Muscle of leg (tissue), 11 donors: ENCODE data around the gene TGFBR1. TPM values are rescaled to one million over a fixed set of nuclear protein-coding genes. Genes with fewer than 3 reads are reported as not detected.

Experiments used
- DNase-seq: peaks from one replicate; pipeline ENCODE4 v3.0.0; 2013
- H3K27ac ChIP-seq: one replicate; pipeline ENCODE4 v1.5.1; 2013; ENCODE audit warnings: mild to moderate bottlenecking, low read length, control low read depth
- H3K27me3 ChIP-seq: one replicate; pipeline ENCODE4 v1.6.1; 2013; ENCODE audit warnings: low read length; ENCODE audit not compliant: control insufficient read depth, insufficient read depth
- H3K36me3 ChIP-seq: one replicate; pipeline ENCODE4 v1.6.1; 2013; ENCODE audit warnings: low read length; ENCODE audit not compliant: control insufficient read depth, insufficient read depth
- H3K4me1 ChIP-seq: one replicate; pipeline ENCODE4 v1.6.1; 2013; ENCODE audit warnings: low read length; ENCODE audit not compliant: control insufficient read depth, insufficient read depth
- H3K4me3 ChIP-seq: one replicate; pipeline ENCODE4 v1.5.1; 2013; ENCODE audit warnings: low read length, control low read depth
- H3K9me3 ChIP-seq: replicated peaks from 2 replicates; pipeline ENCODE4 v1.6.1; 2013; ENCODE audit warnings: low read depth, low read length; ENCODE audit not compliant: control insufficient read depth
- WGBS: methylation state at CpG from one replicate; pipeline ENCODE4 v1.1.5; 2013; ENCODE audit warnings: missing lambda C conversion rate; ENCODE audit not compliant: insufficient coverage; 5-methylcytosine and 5-hydroxymethylcytosine counted together
- polyA plus RNA-seq, 8 donors: library from polyadenylated mRNA; unstranded; fragments of 120-200 nt; gene quantifications; one replicate each; pipeline versions ENCODE4 v1.2.1 to v1.2.3, GENCODE V29; 2013; ENCODE audit warnings: inconsistent platforms in 1 of 8, low replicate concordance in 1 of 8; ENCODE audit not compliant: insufficient read length in 8 of 8, insufficient read depth in 1 of 8
- total RNA-seq: library from RNA; stranded (reverse); fragments of 120-200 nt; gene quantifications from one replicate; pipeline ENCODE4 v1.2.4, GENCODE V29; 2013

TGFBR1 gene
- total and polyA plus RNA-seq, 9 donors: 16.9 to 33.5 (median 26.3) TPM

DNA sequence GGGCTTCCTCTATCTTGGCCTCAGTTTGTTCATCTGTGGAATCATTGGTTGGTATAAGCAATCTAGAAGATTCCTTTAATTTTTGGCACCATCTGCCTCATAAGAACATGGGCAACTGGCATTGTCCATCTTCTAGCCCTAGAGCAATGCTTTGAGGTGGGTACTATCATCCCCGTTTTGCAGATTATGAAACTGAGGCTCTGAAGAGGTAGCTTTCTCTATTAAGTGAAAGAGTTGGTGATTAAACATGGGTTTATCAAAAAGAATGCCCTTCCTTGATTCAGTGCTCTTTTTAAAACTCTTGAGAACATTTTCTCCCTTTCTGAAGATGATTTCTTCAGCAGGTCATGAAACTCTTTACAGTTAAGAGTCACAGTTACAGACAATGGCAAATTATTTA lies 42.4 kb upstream of the TGFBR1 start:
- DNase-seq: no peak
- Histone ChIP-seq H3K4me3 (no peak overlapping the region), H3K4me1 (no peaks in the 10 kb centered on the region), H3K27me3 (no peaks in the 10 kb centered on the region), H3K27ac (no peak overlapping the region), H3K36me3 (peaks cover 61% of the 10 kb centered on the region), H3K9me3 (no peaks in the 10 kb centered on the region)
- WGBS: no CpG with 5 or more reads among the region's 1 CpG

DNA sequence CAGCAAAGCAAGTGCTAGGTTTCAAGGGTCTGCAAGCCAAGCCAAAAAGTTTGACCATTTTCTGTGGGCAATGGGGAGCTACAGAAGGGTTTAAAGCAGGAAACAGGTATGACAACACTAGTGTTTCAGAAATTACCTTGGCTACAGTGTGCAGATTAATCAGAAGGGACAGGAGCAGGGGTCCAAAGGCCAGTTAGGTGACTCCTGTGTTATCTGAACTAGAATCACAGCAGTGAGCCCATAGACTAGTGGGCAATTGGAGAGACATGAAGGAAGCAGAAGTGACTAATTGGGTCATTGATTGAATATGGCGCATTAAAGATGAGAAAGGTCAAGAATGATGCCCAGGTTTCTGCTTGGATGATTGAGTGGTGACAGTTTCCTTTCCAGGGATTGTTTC lies 41.4 kb upstream of the TGFBR1 start:
- DNase-seq: no peak
- Histone ChIP-seq H3K36me3 (peaks cover 57% of the 10 kb centered on the region), H3K27me3 (no peaks in the 10 kb centered on the region), H3K27ac (no peak overlapping the region), H3K9me3 (no peaks in the 10 kb centered on the region), H3K4me1 (no peaks in the 10 kb centered on the region), H3K4me3 (no peak overlapping the region)
- WGBS: 89% methylated on average over 1 of the region's 1 CpG

DNA sequence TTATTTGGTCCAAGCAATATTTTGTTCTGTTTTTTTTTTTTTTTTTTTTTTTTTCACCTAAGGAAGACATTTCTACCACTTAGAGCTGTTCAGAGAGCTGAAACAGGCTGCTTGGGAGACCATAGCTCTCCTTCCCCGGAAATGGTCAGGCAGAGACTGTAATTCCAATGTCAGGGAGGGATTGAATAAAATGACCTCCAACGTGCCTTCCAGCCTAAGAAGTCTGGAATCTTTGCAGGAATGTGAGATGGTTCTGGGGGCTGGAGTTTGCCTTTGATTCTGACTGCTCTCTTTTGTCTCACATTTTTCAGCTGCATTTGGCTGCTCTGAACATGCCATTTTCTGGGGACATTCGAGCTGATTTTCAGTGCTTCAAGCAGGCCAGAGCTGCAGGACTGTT lies 38.3 kb upstream of the TGFBR1 start:
- H3K4me3 ChIP-seq: no peak overlapping the region
- WGBS: 57% methylated on average over 1 of the region's 3 CpGs
- no peak for DNase-seq
- H3K36me3 ChIP-seq: peaks cover 64% of the 10 kb centered on the region
- H3K27me3 ChIP-seq: no peaks in the 10 kb centered on the region
- no peak overlapping the region for H3K27ac ChIP-seq
- H3K9me3 ChIP-seq: no peaks in the 10 kb centered on the region
- H3K4me1 ChIP-seq: peaks cover 2% of the 10 kb centered on the region

DNA sequence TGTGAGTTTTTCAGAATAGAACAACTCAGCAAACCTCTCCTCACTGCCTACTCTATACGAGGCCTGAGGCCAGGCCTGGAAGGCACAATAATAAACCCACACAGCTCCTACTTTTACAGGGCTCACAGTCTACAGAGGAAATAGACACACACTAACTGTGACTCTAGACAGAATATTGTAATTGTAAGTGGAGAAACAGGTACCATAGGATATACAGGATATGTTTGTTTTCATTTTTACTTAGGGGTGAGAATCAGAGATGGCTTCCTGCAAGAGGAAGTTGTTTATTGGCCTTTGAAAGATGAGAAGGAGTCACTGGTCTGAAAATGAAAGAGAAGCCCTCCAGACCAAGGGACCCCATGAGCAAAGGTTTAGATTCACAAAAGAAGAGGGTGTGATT lies 35.8 kb upstream of the TGFBR1 start:
- no CpG with 5 or more reads among the region's 1 CpG for WGBS
- Histone ChIP-seq H3K27me3 (no peaks in the 10 kb centered on the region), H3K27ac (peak overlapping the region; percentile 13), H3K9me3 (no peaks in the 10 kb centered on the region), H3K4me1 (peaks cover 5% of the 10 kb centered on the region), H3K4me3 (no peak overlapping the region), H3K36me3 (peaks cover 54% of the 10 kb centered on the region)
- DNase-seq: no peak

DNA sequence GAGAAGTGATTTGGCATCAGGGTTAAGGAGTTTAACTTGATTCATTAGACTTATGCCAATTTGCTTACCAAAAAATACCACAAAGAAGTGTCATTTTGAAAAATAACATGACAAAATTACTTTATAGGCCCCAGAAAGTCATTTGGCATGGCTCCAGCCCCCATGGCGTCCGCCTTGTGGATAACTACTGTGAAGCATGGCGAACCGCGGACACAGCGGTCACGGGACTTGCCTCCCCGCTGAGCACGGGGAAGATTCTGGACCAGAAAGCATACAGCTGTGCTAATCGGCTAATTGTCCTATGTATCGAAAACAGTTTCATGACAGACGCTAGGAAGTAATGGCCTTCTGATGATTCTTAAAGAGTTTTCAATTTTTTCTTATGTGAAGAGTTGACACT lies 35.4 kb upstream of the TGFBR1 start:
- Histone ChIP-seq H3K27me3 (no peaks in the 10 kb centered on the region), H3K27ac (peak overlapping the region; percentile 13), H3K9me3 (no peaks in the 10 kb centered on the region), H3K4me3 (no peak overlapping the region), H3K4me1 (peaks cover 5% of the 10 kb centered on the region), H3K36me3 (peaks cover 49% of the 10 kb centered on the region)
- DNase-seq: no peak
- 93% methylated on average over 10 of the region's 12 CpGs for WGBS

DNA sequence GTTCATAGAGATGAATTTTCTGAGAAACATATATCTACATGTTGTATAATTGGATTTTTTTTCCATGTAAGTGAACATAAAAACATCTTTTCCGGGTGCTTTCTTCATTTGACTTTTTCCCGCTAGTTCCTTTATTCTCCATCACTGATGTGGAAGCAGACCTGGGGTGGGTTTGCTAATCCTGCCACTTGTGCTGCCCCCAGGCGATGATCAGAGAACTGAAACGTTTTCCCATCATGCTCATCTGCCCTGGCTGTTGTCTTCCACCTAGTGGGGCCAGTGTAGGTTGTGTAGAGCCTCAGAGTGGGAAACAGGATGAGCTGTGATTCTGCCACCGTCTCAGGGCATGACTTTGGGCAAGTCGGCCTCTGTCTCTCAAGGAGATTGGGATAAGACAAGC lies 34.2 kb upstream of the TGFBR1 start:
- H3K9me3 ChIP-seq: no peaks in the 10 kb centered on the region
- H3K36me3 ChIP-seq: peaks cover 41% of the 10 kb centered on the region
- WGBS: 60% methylated on average over 1 of the region's 6 CpGs
- H3K27me3 ChIP-seq: no peaks in the 10 kb centered on the region
- peaks cover 15% of the 10 kb centered on the region for H3K4me1 ChIP-seq
- DNase-seq: no peak
- H3K4me3 ChIP-seq: no peak overlapping the region
- no peak overlapping the region for H3K27ac ChIP-seq

DNA sequence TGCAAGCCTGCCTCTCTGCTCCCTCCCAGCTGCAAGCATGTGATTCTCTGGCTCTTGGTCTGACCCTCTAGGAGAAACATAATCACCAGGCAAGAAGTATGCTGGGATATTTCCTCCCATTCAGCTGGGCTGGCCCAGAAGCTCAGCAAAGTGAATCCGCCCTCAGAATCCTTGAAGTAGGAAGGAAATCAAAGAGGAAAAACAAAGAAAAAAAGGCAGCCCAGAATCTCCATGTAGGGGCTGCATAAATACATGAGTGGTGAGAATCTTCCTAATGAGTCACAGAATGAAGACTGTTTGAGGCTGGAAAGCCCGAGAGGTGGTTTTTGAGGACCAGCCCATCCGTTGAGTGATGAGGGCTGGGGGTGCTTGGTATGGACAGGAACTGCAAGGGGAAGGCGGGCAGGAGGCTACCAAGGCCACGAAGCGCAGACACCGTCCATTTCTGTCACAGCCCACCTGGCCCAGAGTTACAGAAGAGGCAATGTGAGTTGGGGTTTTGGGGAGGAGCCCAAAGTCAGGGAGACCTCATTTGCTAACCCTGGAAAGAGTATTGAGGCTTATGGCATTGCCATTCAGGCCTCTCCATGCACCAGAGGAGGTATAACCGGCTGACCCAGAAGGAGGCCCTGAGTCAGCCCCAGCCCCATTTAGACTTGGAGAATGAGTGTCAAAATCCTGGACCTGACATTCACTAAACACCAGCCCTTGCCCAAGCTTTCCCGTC lies 33.4 kb upstream of the TGFBR1 start:
- peaks cover 21% of the 10 kb centered on the region for H3K4me1 ChIP-seq
- H3K27ac ChIP-seq: no peak overlapping the region
- no peaks in the 10 kb centered on the region for H3K9me3 ChIP-seq
- H3K27me3 ChIP-seq: no peaks in the 10 kb centered on the region
- H3K4me3 ChIP-seq: no peak overlapping the region
- peaks cover 38% of the 10 kb centered on the region for H3K36me3 ChIP-seq
- DNase-seq: peak; percentile 57
- 92% methylated on average over 9 of the region's 9 CpGs for WGBS

DNA sequence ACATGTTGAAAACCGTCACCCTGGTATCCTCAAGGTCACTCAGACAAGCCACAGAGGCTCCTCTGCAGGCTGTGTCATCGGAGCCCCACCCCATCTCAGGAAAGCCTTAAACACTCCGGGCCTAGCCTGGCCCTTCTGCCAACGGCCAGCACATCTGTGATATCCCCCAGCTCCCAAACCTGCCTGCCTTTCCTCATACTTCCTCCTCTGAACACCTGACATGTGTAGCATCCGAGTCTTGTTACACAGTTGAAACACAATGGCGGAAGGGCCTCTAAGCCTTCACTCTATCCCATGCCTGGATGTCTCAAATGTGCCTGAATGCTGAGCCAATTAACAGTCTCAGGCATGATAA lies 32.9 kb upstream of the TGFBR1 start:
- Histone ChIP-seq H3K4me3 (no peak overlapping the region), H3K27ac (no peak overlapping the region), H3K4me1 (peaks cover 25% of the 10 kb centered on the region), H3K9me3 (no peaks in the 10 kb centered on the region), H3K36me3 (peaks cover 36% of the 10 kb centered on the region), H3K27me3 (no peaks in the 10 kb centered on the region)
- whole genome bisulfite sequencing: 83% methylated on average over 3 of the region's 6 CpGs
- no peak for DNase-seq

DNA sequence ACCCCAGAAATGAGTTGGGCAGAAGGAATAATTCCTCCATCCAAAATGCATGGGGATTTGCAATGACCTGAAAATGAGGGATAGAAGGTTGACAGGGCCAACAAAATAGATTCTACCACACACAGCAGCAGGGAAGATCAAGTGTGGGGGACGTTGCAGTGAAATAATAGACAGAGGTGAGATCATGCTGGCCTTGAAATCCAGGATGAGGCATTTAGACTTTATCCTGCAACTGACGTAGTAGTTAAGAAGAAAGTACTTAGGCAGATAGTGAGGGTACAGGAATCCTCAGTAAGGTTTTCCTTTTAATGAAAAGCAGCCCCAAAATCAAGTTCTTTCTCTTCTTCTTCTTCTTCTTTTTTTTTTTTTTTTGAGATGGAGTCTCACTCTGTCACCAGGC lies 31.6 kb upstream of the TGFBR1 start:
- H3K4me3 ChIP-seq: no peak overlapping the region
- no CpG with 5 or more reads among the region's 2 CpGs for WGBS
- H3K9me3 ChIP-seq: no peaks in the 10 kb centered on the region
- H3K27ac ChIP-seq: no peak overlapping the region
- H3K27me3 ChIP-seq: no peaks in the 10 kb centered on the region
- no peak for DNase-seq
- H3K4me1 ChIP-seq: peaks cover 25% of the 10 kb centered on the region
- peaks cover 28% of the 10 kb centered on the region for H3K36me3 ChIP-seq

DNA sequence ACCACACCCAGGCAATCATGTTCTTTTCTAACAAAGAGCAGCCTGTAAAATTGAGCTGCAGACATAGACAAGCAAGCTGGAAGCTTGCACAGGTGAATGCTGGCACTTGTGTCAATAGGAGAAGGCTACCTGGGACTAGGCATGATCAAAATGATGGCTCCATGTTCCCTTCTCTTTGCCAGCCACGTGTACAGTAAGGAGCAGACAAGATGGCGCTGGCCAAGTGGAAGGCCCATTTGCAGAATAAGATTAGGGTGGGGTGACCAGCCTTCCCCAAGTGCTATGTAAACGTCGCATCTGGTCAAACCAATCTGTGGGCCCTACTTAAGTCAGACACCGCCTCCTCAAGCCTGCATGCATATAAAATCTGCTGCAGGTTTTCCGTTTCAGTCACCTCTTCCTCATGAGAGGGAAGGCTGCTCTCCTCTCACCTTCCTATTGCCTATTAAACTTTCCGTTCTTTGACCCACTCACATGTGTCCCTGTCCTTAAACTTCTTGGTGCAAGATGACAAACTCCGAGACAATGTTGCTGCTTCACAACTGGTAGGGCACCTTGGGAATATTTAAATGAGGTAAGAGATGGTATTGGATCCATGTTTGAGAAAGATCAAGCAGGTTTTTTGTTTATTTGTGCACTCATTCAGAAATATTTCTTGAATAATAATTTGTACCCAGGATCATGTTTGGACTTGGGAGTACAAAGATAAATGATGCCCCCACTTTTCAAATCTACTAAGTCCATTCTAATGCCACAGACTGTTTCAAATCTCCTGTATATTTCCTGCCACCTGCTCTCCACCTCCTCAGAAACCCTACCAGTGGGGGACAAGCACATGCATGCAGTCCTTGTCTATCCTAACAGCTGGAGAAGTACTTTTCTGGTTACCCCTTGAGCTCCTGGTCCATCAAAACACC lies 30.7 kb upstream of the TGFBR1 start:
- 80% methylated on average over 2 of the region's 8 CpGs for WGBS
- no peaks in the 10 kb centered on the region for H3K27me3 ChIP-seq
- H3K9me3 ChIP-seq: no peaks in the 10 kb centered on the region
- no peak overlapping the region for H3K4me3 ChIP-seq
- DNase-seq: no peak
- H3K36me3 ChIP-seq: peaks cover 19% of the 10 kb centered on the region
- H3K27ac ChIP-seq: no peak overlapping the region
- H3K4me1 ChIP-seq: peaks cover 25% of the 10 kb centered on the region
